ENCODE results near the gene ATP13A3. TPM values are rescaled to one million over a fixed set of nuclear protein-coding genes. Genes with fewer than 3 reads are reported as not detected.

The ATP13A3 gene
- total and polyA plus RNA-seq, 10 of the 15 experiments (the other 5 are each of a cell fraction or from before 2014, with no cell fraction given), result 14.0 to 108 (median 69.5) TPM

DNA sequence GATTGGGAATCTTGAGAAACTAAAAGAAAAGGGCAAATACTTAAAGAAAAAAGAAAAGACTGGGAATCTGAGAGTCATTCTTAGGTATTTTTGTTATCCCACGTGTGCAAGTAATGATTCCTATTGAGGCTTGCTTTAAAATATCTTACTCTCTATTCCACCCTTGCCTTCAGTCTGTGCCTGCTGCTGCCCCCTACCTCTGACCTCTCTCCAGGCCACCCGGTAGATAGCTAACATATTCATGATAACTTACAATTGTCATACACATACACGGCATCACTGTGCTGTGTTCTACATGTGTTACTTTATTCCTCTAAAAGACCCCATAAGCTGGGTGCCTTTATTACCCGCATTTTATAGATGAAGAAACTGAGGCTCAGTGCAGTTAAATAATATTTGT lies 27.8 kb upstream of the ATP13A3 start (continued):
- TF ChIP-seq, protein P1, sequence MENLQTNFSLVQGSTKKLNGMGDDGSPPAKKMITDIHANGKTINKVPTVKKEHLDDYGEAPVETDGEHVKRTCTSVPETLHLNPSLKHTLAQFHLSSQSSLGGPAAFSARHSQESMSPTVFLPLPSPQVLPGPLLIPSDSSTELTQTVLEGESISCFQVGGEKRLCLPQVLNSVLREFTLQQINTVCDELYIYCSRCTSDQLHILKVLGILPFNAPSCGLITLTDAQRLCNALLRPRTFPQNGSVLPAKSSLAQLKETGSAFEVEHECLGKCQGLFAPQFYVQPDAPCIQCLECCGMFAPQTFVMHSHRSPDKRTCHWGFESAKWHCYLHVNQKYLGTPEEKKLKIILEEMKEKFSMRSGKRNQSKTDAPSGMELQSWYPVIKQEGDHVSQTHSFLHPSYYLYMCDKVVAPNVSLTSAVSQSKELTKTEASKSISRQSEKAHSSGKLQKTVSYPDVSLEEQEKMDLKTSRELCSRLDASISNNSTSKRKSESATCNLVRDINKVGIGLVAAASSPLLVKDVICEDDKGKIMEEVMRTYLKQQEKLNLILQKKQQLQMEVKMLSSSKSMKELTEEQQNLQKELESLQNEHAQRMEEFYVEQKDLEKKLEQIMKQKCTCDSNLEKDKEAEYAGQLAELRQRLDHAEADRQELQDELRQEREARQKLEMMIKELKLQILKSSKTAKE (IDR thresholded peaks at IDR 0.05; ENCODE audit: low read depth, poor library complexity, severe bottlenecking), result no peak
- no peak for TF ChIP-seq ZNF384 (IDR thresholded peaks at IDR 0.05; ENCODE audit: borderline replicate concordance, low read depth, low read length)
- TF ChIP-seq, protein P2, sequence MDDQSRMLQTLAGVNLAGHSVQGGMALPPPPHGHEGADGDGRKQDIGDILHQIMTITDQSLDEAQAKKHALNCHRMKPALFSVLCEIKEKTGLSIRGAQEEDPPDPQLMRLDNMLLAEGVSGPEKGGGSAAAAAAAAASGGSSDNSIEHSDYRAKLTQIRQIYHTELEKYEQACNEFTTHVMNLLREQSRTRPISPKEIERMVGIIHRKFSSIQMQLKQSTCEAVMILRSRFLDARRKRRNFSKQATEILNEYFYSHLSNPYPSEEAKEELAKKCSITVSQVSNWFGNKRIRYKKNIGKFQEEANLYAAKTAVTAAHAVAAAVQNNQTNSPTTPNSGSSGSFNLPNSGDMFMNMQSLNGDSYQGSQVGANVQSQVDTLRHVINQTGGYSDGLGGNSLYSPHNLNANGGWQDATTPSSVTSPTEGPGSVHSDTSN (IDR thresholded peaks at IDR 0.05; ENCODE audit: insufficient replicate concordance, low read depth, low read length), result no peak
- no peak for TF ChIP-seq POLR2AphosphoS2 (IDR thresholded peaks at IDR 0.05; ENCODE audit: low read depth, low read length)
- TF ChIP-seq NFXL1 (IDR thresholded peaks at IDR 0.05; ENCODE audit: borderline replicate concordance), result no peak
- no peak for TF ChIP-seq RELB (IDR thresholded peaks at IDR 0.05; ENCODE audit: low read depth)
- no peak for TF ChIP-seq ZNF24 (IDR thresholded peaks at IDR 0.05)
- no peak for TF ChIP-seq BCL11A (IDR thresholded peaks at IDR 0.05; ENCODE audit: low read depth, low read length)
- no peak for TF ChIP-seq TARDBP (IDR thresholded peaks at IDR 0.05; ENCODE audit: borderline replicate concordance)
- TF ChIP-seq PKNOX1 (IDR thresholded peaks at IDR 0.05), result no peak
